ENCODE data around the gene TESK2. TPM values are rescaled to one million over a fixed set of nuclear protein-coding genes. Genes with fewer than 3 reads are reported as not detected.
A peak's percentile ranks its signal among the peaks of the same experiment; 100 is the strongest.

Gene TESK2
- total and polyA plus RNA-seq, 2 of the 13 experiments (the other 11 are each of a cell fraction or from before 2014, with no cell fraction given) = 5.5 to 9.6 TPM

DNA sequence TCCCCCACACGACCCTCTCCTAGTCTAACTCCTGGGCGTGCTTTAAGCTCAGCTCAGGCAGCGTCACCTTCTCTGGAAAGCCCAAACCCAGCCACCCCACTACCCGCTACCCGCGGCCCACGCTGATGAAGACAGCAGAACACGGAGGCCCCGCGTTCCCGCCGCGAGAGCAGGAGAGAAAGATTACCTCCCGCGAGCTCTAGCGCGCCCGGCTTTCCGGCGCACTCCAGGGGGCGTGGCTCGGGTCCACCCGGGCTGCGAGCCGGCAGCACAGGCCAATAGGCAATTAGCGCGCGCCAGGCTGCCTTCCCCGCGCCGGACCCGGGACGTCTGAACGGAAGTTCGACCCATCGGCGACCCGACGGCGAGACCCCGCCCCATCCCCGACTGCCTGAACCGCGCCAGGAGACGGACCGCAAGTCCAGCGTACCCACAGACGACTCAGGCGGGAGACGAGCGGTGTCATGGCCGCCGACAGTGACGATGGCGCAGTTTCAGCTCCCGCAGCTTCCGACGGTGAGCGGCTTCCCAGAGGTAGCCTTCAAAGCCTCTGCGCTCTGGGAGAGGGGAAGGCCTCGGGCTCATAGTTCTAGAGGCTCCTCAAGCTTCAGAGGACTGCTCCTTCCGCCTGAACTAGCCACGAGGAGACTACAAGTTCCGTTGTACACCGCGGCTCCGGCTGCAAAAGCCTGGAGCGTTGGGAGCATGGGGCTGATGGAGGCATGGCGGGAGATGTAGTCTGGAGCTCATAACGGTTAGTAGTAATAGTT lies 151.0 kb downstream of the TESK2 start, which contains the start of the genes MUTYH and TOE1 (continued):
- TF ChIP-seq CREB1 (IDR thresholded peaks at IDR 0.05) (peak; percentile 60), CREB1 (CRISPR knock-in tag; IDR thresholded peaks at IDR 0.05) (peak; percentile 73), ELF1 (CRISPR knock-in tag; IDR thresholded peaks at IDR 0.05) (peak; percentile 72), ATF1 (CRISPR knock-in tag; IDR thresholded peaks at IDR 0.05) (peak; percentile 67), RAD51 (IDR thresholded peaks at IDR 0.05; ENCODE audit: borderline replicate concordance) (no peak), NFIC (IDR thresholded peaks at IDR 0.05; ENCODE audit: low read length) (no peak), TRAFD1 (CRISPR knock-in tag; IDR thresholded peaks at IDR 0.05; ENCODE audit: borderline replicate concordance) (no peak), PHF5A (CRISPR knock-in tag; IDR thresholded peaks at IDR 0.05; ENCODE audit: low read depth, unreplicated experiment) (no peak), RBM22 (optimal IDR thresholded peaks at IDR 0.05; ENCODE audit: low read length) (peak; percentile 64), ISL2 (CRISPR knock-in tag; IDR thresholded peaks at IDR 0.05) (peak; percentile 71; the same call in 1 of the 2 replicates), ZSCAN29 (CRISPR knock-in tag; conservative IDR thresholded peaks at IDR 0.05) (0 out of 2 replicates have a peak, but pooled peaks have one; percentile 26), ATAD3A (CRISPR knock-in tag; IDR thresholded peaks at IDR 0.05) (no peak), FIP1L1 (IDR thresholded peaks at IDR 0.05; ENCODE audit: borderline replicate concordance, insufficient read depth, low read depth, low read length) (0 out of 2 replicates have a peak, but pooled peaks have one; percentile 19), ZNF33B (CRISPR knock-in tag; IDR thresholded peaks at IDR 0.05) (peak; percentile 91; the same call in 1 of the 2 replicates), ZNF496 (CRISPR knock-in tag; IDR thresholded peaks at IDR 0.05; ENCODE audit: insufficient replicate concordance) (no peak), ZNF574 (CRISPR knock-in tag; IDR thresholded peaks at IDR 0.05) (peak; percentile 85), SMAD1 (CRISPR knock-in tag; IDR thresholded peaks at IDR 0.05; ENCODE audit: borderline replicate concordance, low read depth) (peak; percentile 74; the same call in 1 of the 2 replicates), DMAP1 (CRISPR knock-in tag; IDR thresholded peaks at IDR 0.05) (peak; percentile 94)
- TF ChIP-seq, protein P1, sequence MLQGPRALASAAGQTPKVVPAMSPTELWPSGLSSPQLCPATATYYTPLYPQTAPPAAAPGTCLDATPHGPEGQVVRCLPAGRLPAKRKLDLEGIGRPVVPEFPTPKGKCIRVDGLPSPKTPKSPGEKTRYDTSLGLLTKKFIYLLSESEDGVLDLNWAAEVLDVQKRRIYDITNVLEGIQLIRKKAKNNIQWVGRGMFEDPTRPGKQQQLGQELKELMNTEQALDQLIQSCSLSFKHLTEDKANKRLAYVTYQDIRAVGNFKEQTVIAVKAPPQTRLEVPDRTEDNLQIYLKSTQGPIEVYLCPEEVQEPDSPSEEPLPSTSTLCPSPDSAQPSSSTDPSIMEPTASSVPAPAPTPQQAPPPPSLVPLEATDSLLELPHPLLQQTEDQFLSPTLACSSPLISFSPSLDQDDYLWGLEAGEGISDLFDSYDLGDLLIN (CRISPR knock-in tag; IDR thresholded peaks at IDR 0.05; ENCODE audit: borderline replicate concordance) = peak; percentile 96; the same call in 1 of the 2 replicates
- TF ChIP-seq, protein P2, sequence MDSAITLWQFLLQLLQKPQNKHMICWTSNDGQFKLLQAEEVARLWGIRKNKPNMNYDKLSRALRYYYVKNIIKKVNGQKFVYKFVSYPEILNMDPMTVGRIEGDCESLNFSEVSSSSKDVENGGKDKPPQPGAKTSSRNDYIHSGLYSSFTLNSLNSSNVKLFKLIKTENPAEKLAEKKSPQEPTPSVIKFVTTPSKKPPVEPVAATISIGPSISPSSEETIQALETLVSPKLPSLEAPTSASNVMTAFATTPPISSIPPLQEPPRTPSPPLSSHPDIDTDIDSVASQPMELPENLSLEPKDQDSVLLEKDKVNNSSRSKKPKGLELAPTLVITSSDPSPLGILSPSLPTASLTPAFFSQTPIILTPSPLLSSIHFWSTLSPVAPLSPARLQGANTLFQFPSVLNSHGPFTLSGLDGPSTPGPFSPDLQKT (CRISPR knock-in tag; IDR thresholded peaks at IDR 0.05; ENCODE audit: borderline replicate concordance) = no peak
- TF ChIP-seq, protein P3, sequence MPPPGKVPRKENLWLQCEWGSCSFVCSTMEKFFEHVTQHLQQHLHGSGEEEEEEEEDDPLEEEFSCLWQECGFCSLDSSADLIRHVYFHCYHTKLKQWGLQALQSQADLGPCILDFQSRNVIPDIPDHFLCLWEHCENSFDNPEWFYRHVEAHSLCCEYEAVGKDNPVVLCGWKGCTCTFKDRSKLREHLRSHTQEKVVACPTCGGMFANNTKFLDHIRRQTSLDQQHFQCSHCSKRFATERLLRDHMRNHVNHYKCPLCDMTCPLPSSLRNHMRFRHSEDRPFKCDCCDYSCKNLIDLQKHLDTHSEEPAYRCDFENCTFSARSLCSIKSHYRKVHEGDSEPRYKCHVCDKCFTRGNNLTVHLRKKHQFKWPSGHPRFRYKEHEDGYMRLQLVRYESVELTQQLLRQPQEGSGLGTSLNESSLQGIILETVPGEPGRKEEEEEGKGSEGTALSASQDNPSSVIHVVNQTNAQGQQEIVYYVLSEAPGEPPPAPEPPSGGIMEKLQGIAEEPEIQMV (CRISPR knock-in tag; IDR thresholded peaks at IDR 0.05; ENCODE audit: low read depth) = peak; percentile 59; the same call in 1 of the 2 replicates
